GM18502 (cell line): ENCODE data around the gene PIK3R3.
"Not testable (repeated sequence)": the region's sequence is repeated elsewhere in the genome, so short reads cannot be mapped to it uniquely, and the experiment has no call there.

Experiments
- ATAC-seq: cut with Tn5 transposase; IDR thresholded peaks from one replicate; pipeline ENCODE4 v1.9.1; 2021; ENCODE audit warnings: mild to moderate bottlenecking; ENCODE audit not compliant: unreplicated experiment, poor library complexity

The PIK3R3 gene

GRCh38 chr1:46114925-46115603, 17.4 kb downstream of the PIK3R3 start:
- ATAC-seq = no peak

- no peak for ATAC-seq
Measured at GRCh38 chr1:46113948-46114347, 18.5 kb downstream of the PIK3R3 start.

- ATAC-seq = no peak
Measured at GRCh38 chr1:46112108-46112507, 20.3 kb downstream of the PIK3R3 start.

GRCh38 chr1:46110521-46110920, 21.9 kb downstream of the PIK3R3 start:
- no peak for ATAC-seq

- ATAC-seq = no peak
Measured at GRCh38 chr1:46102769-46103476, 29.5 kb downstream of the PIK3R3 start.

- no peak for ATAC-seq
Measured at GRCh38 chr1:46099215-46099614, 33.2 kb downstream of the PIK3R3 start.

GRCh38 chr1:46098027-46098712, 34.3 kb downstream of the PIK3R3 start:
- no peak for ATAC-seq

GRCh38 chr1:46097149-46097472, 35.3 kb downstream of the PIK3R3 start:
- ATAC-seq = no peak

GRCh38 chr1:46096269-46097148, 35.9 kb downstream of the PIK3R3 start:
- ATAC-seq = no peak

GRCh38 chr1:46095110-46095509, 37.3 kb downstream of the PIK3R3 start:
- ATAC-seq = not testable (repeated sequence)

- ATAC-seq = no peak
Measured at GRCh38 chr1:46094471-46095005, 37.9 kb downstream of the PIK3R3 start.

- not testable (repeated sequence) for ATAC-seq
Measured at GRCh38 chr1:46093832-46094231, 38.6 kb downstream of the PIK3R3 start.

- ATAC-seq = no peak
Measured at GRCh38 chr1:46087891-46088290, 44.5 kb downstream of the PIK3R3 start.

- ATAC-seq = no peak
Measured at GRCh38 chr1:46086576-46086975, 45.9 kb downstream of the PIK3R3 start.

GRCh38 chr1:46084553-46085451, 47.6 kb downstream of the PIK3R3 start:
- ATAC-seq = no peak

GRCh38 chr1:46083579-46083978, 48.9 kb downstream of the PIK3R3 start:
- no peak for ATAC-seq

GRCh38 chr1:46081619-46082018, 50.8 kb downstream of the PIK3R3 start:
- ATAC-seq = no peak

- ATAC-seq = no peak
Measured at GRCh38 chr1:46081206-46081605, 51.2 kb downstream of the PIK3R3 start.

GRCh38 chr1:46080257-46080656, 52.2 kb downstream of the PIK3R3 start:
- ATAC-seq = no peak
